RWPE2 (cell line): ENCODE data around the gene BRCA2.

ENCODE experiments used
- ATAC-seq: fragments of 200-7000 bp; cut with Tn5 transposase; 3 replicates; pipeline ENCODE4 v1.9.1; 2021; ENCODE audit warnings: low read depth
- DNase-seq: peaks from one replicate; pipeline ENCODE4 v3.0.0-alpha.2; 2020; ENCODE audit warnings: low spot score
- H3K27ac ChIP-seq: fragments of 450-650 bp; 2 replicates; pipeline ENCODE4 v1.5.1; 2017; ENCODE audit warnings: mild to moderate bottlenecking; ENCODE audit not compliant: poor library complexity, severe bottlenecking
- H3K27me3 ChIP-seq: fragments of 250-450 bp; sonication (Bioruptor Pico); 2 replicates; pipeline ENCODE4 v1.5.1; 2021; ENCODE audit warnings: mild to moderate bottlenecking, moderate library complexity; ENCODE audit not compliant: insufficient read depth, poor library complexity, severe bottlenecking
- H3K36me3 ChIP-seq: fragments of 250-450 bp; sonication (Bioruptor Pico); 2 replicates; pipeline ENCODE4 v1.5.1; 2020; ENCODE audit warnings: low read depth, mild to moderate bottlenecking, moderate library complexity
- H3K4me1 ChIP-seq: fragments of 250-450 bp; sonication (Bioruptor Pico); 2 replicates; pipeline ENCODE4 v1.5.1; 2021; ENCODE audit warnings: mild to moderate bottlenecking, moderate library complexity; ENCODE audit not compliant: insufficient read depth, poor library complexity, severe bottlenecking
- H3K4me3 ChIP-seq: fragments of 250-450 bp; sonication (Bioruptor Pico); 2 replicates; pipeline ENCODE4 v1.5.1; 2021; ENCODE audit warnings: mild to moderate bottlenecking, moderate library complexity; ENCODE audit not compliant: severe bottlenecking
- H3K9me3 ChIP-seq: fragments of 250-450 bp; sonication (Bioruptor Pico); 2 replicates; pipeline ENCODE4 v1.5.1; 2021; ENCODE audit warnings: mild to moderate bottlenecking, moderate library complexity; ENCODE audit not compliant: severe bottlenecking
- TF ChIP-seq, protein P1 (sequence below): fragments of 450-650 bp; IDR thresholded peaks from one replicate; pipeline ENCODE4 v1.5.1; 2017; ENCODE audit warnings: mild to moderate bottlenecking, moderate library complexity; ENCODE audit not compliant: poor library complexity, severe bottlenecking

BRCA2 gene

DNA sequence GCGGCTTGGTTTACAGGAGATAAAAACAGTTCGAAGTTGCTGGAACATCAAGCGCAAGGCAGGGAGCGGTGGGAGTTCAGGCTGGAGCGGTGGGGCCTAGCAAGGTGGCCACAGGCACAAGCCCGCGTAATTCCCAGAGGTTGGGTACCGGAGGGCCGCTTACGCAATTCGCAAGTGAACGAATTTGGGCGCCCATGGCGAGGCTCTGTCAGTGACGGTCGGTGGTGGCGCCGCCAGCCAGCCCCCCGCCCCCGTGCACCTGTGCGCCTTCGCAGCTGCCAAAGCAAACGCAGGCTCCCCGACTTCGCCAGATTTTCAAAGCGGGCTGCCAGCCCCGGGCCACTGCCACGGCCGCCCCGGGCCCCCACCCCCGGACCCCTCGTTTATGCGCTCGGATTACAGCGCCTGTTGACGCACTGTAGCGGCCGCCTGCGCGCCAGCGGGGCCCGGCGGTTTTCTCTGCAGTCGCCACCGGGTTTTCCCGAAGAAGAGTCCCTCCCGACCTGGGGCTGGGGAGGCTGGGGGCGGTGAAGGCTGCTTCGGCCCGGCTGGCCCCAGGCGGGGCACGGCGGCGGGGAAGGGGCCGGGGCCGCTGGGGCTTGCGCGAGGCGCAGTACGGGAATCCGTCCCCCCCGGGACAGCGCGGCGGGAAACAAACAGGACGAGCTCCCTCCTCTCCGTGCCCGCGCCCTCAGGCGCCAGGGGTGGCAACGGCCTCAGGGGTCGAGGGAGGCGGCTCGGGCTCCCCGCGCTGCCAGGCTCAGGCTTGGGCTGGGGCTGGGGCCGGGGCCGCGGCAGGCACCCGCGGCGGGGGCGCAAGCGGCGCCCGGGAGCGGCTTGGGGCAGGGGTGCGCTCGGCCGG, 111.9 kb downstream of the BRCA2 start:
- TF ChIP-seq, protein P1, sequence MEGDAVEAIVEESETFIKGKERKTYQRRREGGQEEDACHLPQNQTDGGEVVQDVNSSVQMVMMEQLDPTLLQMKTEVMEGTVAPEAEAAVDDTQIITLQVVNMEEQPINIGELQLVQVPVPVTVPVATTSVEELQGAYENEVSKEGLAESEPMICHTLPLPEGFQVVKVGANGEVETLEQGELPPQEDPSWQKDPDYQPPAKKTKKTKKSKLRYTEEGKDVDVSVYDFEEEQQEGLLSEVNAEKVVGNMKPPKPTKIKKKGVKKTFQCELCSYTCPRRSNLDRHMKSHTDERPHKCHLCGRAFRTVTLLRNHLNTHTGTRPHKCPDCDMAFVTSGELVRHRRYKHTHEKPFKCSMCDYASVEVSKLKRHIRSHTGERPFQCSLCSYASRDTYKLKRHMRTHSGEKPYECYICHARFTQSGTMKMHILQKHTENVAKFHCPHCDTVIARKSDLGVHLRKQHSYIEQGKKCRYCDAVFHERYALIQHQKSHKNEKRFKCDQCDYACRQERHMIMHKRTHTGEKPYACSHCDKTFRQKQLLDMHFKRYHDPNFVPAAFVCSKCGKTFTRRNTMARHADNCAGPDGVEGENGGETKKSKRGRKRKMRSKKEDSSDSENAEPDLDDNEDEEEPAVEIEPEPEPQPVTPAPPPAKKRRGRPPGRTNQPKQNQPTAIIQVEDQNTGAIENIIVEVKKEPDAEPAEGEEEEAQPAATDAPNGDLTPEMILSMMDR: no peak
- Histone ChIP-seq H3K9me3 (no peaks in the 10 kb centered on the region), H3K4me1 (no peaks in the 10 kb centered on the region), H3K27ac (no peak overlapping the region), H3K36me3 (no peaks in the 10 kb centered on the region), H3K27me3 (no peaks in the 10 kb centered on the region), H3K4me3 (peak overlapping the region; percentile 61)
- ATAC-seq: peak; percentile 54
- no peak for DNase-seq

DNA sequence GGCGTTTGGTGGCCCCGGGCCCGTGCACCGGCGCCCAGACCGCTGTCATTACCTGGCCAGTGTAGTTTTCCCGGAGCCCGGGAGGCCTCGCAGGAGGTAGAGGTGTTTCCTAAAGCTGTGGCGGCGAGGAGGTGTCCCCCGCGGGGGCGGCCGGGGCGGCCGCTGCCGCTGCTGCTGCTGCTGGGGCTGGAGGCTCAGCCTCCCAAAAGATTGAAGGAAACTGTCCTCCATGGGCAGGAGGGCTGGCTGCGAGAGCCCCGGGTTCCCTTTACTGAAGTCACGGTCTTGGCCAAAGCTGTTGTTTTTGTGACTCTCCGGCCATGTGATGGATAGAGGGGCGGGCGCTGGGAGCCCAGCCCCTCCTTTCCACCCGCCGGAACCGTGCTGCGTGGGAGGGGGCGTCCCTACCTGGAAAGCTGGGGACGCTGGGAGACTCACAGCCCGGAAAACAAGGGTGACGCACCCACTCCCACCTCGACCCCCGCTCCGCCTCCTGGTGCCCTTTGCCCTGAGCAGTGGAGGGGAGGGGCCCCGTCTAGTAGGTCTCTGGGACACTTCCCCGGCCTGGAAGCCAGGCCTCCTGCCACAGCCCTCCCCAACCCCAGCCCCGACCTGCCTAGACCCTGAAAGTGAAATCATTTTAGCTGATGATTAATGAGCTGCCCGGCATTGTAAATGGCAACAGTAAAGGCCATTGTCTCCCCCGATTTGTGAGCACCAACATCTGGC, 112.7 kb downstream of the BRCA2 start, which contains the start of gene N4BP2L1:
TSS of gene N4BP2L1 (minus strand) at position 279 of the 729 bp plus-strand sequence. CDS start at position 231, 48 bp downstream.
- H3K36me3 ChIP-seq: no peaks in the 10 kb centered on the region
- peaks cover 7% of the 10 kb centered on the region for H3K4me1 ChIP-seq
- no peaks in the 10 kb centered on the region for H3K27me3 ChIP-seq
- TF ChIP-seq, protein P1: no peak
- no peak for DNase-seq
- peak within 1 kb of the TSS; percentile 61 for H3K4me3 ChIP-seq
- no peak within 1 kb of the TSS for H3K27ac ChIP-seq
- no peaks in the 10 kb centered on the region for H3K9me3 ChIP-seq
- ATAC-seq: peak; percentile 57

DNA sequence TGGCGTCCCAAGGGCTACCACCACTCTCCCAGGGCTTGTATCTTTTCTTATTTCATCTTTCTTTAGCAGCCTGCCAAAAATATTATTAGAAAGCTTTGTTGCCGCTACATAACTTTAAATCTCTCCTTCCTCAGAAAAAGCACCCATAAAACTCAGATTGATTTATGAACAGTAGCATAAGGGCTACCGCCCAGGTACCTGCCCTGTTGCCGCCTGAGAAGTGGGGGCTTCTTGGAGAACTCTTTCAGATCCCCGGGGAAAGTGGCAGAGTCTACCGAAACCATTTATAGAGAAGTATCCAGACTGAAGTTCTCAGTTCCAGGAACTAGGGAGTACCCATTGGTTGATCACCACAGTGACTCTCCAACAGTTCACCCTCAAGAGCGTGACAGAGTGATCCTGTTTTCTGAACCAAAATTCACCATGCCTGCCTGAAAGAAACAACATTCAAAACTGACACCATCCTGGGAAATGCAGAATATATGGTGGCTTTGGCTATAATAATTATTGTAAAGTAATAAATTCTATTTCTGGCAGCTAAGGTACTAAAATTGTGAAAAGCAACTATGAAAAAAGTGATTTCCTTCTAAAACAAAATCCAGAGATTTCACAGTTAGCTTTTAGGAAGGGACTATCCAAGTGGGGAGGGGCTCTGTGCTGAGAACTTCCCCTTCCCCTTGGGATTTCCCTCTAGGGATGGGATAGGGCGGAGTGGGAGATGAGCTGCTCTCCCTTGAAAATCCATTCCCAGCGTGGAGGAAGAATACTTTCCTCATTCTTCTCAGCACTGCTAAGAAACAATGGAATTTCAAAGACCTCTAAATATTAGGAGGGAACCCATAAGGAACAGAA, 113.5 kb downstream of the BRCA2 start:
- Histone ChIP-seq H3K27me3 (no peaks in the 10 kb centered on the region), H3K27ac (no peak overlapping the region), H3K9me3 (no peaks in the 10 kb centered on the region), H3K36me3 (no peaks in the 10 kb centered on the region), H3K4me3 (no peak overlapping the region), H3K4me1 (peaks cover 9% of the 10 kb centered on the region)
- TF ChIP-seq, protein P1: no peak
- ATAC-seq (no peak), DNase-seq (no peak)

DNA sequence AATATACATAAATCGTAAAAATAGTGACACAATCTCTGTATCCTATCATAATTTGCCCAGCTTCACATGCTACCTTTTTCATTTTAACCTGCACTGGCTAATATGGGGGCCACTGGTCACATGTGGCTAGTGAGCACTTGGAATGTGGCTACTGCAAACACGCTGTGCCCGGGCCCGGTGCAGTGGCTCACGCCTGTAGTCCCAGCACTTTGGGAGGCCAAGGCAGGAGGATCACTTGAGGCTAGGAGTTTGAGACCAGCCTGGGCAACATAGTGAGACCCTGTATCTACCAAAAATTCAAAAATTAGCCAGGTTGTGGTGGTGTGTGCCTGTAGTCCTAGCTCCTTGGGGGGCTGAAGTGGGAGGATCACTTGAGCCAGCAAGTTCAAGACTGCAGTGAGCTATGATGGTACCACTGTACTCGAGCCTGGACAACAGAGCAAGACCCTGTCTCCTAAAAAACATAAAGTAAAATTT, 114.2 kb downstream of the BRCA2 start:
- Histone ChIP-seq H3K27me3 (no peaks in the 10 kb centered on the region), H3K4me1 (peaks cover 9% of the 10 kb centered on the region), H3K27ac (no peak overlapping the region), H3K4me3 (no peak overlapping the region), H3K36me3 (no peaks in the 10 kb centered on the region), H3K9me3 (no peaks in the 10 kb centered on the region)
- ATAC-seq: no peak
- TF ChIP-seq, protein P1: no peak
- DNase-seq: no peak
